ENCODE results near the gene MPRIP. TPM values are rescaled to one million over a fixed set of nuclear protein-coding genes. Genes with fewer than 3 reads are reported as not detected.

MPRIP gene
- total RNA-seq, 4 donors from 2014 or later: 61.5 to 407 (median 103) TPM

- Histone ChIP-seq H3K4me3 (no peak overlapping the region), H3K9me3 (no peaks in the 10 kb centered on the region), H3K36me3 (no peaks in the 10 kb centered on the region), H3K27ac (no peak overlapping the region), H3K4me1 (peaks cover 4% of the 10 kb centered on the region in 2 donors), H3K27me3 (no peaks in the 10 kb centered on the region)
- DNase-seq: no peak
- TF ChIP-seq, protein P1, sequence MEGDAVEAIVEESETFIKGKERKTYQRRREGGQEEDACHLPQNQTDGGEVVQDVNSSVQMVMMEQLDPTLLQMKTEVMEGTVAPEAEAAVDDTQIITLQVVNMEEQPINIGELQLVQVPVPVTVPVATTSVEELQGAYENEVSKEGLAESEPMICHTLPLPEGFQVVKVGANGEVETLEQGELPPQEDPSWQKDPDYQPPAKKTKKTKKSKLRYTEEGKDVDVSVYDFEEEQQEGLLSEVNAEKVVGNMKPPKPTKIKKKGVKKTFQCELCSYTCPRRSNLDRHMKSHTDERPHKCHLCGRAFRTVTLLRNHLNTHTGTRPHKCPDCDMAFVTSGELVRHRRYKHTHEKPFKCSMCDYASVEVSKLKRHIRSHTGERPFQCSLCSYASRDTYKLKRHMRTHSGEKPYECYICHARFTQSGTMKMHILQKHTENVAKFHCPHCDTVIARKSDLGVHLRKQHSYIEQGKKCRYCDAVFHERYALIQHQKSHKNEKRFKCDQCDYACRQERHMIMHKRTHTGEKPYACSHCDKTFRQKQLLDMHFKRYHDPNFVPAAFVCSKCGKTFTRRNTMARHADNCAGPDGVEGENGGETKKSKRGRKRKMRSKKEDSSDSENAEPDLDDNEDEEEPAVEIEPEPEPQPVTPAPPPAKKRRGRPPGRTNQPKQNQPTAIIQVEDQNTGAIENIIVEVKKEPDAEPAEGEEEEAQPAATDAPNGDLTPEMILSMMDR (IDR thresholded peaks at IDR 0.05): no peak
- TF ChIP-seq POLR2A (IDR thresholded peaks at IDR 0.05): no peak
- intact Hi-C loops (cut with DNase I; ENCODE audit: low total_unique reads): no loop called here
Measured at GRCh38 chr17:17091856-17092756, 49.8 kb downstream of the MPRIP start.

GRCh38 chr17:17093764-17094163 is 51.5 kb downstream of the MPRIP start:
- no peak for TF ChIP-seq POLR2A (IDR thresholded peaks at IDR 0.05)
- TF ChIP-seq, protein P1 (IDR thresholded peaks at IDR 0.05): no peak
- H3K4me3 ChIP-seq: no peak overlapping the region
- peaks cover 4 to 12% of the 10 kb centered on the region in 2 donors for H3K4me1 ChIP-seq
- intact Hi-C loops (cut with DNase I; ENCODE audit: low total_unique reads): no loop called here
- H3K27ac ChIP-seq: peak overlapping the region in 1 of 2 donors; percentile 18
- no peak for DNase-seq
- H3K36me3 ChIP-seq: no peaks in the 10 kb centered on the region
- no peaks in the 10 kb centered on the region for H3K27me3 ChIP-seq
- H3K9me3 ChIP-seq: no peaks in the 10 kb centered on the region

DNA sequence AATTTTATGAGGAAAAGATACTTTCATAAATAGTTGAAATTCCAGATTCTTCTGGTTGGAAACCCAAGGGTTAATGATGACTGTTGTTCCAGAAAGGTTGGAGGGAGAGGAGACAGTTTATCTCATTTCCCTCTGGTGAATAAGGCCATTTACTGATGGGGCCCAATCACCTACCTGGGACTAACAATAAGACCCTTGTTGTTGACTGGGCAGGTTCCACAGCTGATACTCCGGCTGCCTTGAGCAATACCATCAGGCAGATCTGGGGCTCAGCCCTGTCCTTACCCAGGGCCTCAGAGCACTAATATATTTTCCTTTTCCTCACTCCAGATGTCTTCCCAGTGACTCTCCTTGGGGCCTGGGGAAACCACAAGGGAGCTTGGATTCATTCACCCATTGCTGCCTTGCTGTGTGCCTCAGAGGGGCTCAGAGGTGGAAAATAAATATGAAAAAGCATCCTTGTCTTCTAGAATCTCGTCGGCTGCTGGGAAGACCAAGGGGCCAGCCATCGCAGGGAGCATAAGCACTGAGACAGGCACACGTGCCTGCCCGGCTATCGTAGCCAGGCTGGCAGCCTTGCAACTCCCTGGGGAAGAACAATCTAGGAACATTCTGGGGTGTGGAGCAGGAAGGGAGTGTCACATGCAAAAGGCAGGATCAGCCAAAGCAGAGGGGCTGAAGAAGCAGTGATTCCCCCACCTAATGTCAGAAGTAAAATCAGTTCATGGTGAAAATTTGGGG is 54.4 kb downstream of the MPRIP start:
- intact Hi-C loops (cut with DNase I; ENCODE audit: low total_unique reads): no loop called here
- peaks cover 4 to 20% of the 10 kb centered on the region in 2 donors for H3K4me1 ChIP-seq
- H3K9me3 ChIP-seq: no peaks in the 10 kb centered on the region
- H3K36me3 ChIP-seq: no peaks in the 10 kb centered on the region
- H3K27ac ChIP-seq: peak overlapping the region; percentile 14 to 74
- TF ChIP-seq, protein P1 (IDR thresholded peaks at IDR 0.05): no peak
- TF ChIP-seq POLR2A (IDR thresholded peaks at IDR 0.05): no peak
- H3K4me3 ChIP-seq: no peak overlapping the region
- no peak for DNase-seq
- no peaks in the 10 kb centered on the region for H3K27me3 ChIP-seq

DNA sequence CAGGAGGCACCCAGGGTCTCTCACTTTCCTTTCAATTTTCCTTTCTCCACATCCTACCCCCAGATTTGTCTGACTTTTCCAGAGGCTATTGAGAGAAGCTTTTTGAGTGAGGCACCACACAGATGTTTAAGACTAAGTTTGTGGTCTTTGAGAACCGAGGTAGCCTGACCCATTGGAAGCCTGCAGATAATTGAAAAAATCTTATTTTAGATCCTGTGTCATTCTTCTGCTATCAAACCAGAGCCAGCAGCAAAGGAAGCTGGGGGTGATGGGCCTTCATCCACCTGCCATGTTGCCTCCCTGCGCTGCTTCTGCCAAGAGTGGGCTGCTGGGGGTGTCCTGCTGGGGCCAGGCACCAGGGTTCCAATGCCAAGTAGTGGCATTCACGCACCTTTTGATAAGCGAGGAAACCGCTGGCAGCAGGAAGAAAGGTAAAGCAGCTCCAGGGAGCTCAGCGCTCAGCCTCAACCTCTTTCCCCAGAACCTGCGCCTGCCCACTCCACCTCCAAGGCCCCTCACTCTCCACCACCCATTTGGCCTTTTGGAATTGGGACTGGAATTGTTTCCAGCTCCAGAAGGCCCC is 55.6 kb downstream of the MPRIP start:
- H3K4me3 ChIP-seq: no peak overlapping the region
- H3K27ac ChIP-seq: peak overlapping the region; percentile 70 to 74
- no peaks in the 10 kb centered on the region for H3K27me3 ChIP-seq
- intact Hi-C loops (cut with DNase I; ENCODE audit: low total_unique reads): no loop called here
- no peaks in the 10 kb centered on the region for H3K36me3 ChIP-seq
- no peaks in the 10 kb centered on the region for H3K9me3 ChIP-seq
- no peak for DNase-seq
- TF ChIP-seq, protein P1 (IDR thresholded peaks at IDR 0.05): no peak
- no peak for TF ChIP-seq POLR2A (IDR thresholded peaks at IDR 0.05)
- H3K4me1 ChIP-seq: peaks cover 4 to 20% of the 10 kb centered on the region in 2 donors
